CD4-positive, alpha-beta T cell treated with Interleukin-2 at 100 ng/mL for 4 hours (primary cell): ENCODE measurements around the gene CNOT10.
"Not testable (repeated sequence)": the region's sequence is repeated elsewhere in the genome, so short reads cannot be mapped to it uniquely, and the experiment has no call there.

Experiments
- DNase-seq: peaks from one replicate; pipeline ENCODE4 v3.0.0-alpha.2; 2020; ENCODE audit warnings: low spot score

CNOT10 gene

DNA sequence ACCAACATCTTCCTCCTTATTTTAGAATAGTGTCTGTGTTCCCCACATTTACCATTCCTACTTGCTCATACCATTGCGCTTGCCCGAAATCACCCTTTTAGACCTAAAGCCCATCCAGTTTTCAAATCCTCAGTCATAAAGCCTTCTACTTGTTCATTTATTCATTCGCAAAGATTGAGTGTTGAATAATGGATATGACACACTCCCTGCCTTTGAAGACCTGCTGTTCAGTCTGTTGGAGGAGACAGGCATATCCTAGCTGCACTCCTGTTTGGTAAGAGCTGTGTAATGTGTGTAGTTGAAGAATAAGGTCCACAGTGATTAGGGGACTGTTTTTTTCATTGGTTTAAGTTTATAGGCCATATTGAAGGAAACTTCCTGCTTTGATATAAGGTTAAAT is 1.7 kb downstream of the CNOT10 start:
- DNase-seq = no peak

DNA sequence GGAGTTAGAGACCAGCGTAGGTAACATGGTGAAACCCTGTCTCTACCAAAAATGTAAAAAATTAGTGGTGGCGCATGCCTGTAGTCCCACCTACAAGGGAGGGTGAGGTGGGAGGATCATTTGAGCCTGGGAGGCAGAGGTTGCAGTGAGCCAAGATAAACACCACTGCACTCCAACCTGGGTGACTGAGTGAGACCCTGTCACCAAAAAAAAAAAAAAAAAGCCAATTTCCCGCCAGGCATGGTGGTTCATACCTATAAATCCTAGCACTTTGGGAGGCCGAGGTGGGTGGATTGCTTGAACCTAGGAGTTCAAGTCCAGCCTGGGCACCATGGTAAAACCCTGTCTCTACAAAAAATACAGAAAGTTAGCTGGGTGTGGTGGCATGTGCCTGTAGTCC is 6.9 kb downstream of the CNOT10 start:
- DNase-seq = no peak

DNA sequence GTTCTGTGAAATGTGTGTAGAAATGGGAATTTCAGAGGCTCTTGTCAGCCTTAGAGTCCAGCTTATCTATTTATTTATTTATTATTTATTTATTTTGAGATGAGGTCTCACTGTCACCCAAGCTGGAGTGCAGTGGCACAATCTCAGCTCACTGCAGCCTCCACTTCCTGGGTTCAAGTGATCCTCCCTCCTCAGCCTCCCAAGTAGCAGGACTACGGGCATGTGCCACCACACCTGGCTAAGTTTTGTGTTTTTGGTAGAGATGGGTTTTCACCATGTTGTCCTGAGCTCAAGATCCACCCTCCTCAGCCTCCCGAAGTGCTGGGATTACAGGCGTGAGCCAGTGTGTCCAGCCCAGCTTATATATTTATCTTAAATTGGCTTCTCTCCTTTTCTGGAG is 11.5 kb downstream of the CNOT10 start:
- no peak for DNase-seq

DNA sequence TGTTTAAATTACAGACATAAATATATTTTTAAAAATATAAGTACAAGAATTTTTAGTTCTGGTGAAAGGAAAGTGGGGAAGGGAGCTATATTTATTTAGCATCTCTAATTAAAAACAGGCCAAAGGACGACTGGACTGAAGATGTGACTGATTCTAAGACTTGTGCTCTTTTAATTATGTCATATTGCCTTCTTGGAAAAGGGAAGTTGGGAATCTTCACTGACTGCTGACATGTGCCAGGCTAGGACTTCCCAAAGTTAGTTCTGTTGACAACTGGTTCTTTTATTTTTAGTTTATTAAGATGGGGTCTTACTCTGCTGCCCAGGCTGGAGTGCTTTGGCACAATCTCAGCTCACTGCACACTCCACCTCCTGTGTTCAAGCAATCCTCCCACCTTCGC is 13.5 kb downstream of the CNOT10 start:
- no peak for DNase-seq

DNA sequence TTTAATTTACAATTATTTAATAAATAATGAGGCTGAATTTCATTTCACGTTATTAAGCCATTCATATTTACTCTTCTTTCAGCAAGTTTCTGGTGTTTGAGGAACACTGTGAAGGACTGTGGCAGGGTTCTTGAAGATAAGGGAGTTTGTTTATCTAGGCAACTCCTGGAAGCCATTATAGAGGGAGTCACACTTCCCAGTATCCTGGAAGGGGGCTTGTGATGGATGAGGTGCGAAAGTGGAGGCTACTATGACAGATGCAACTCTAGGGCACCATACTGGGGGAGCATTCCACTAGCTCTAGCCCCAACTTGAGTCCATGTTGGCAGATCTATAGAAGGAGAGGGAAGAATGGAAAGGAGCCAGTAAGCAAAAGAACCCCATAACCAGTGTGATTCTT is 14.4 kb downstream of the CNOT10 start:
- DNase-seq = no peak

DNA sequence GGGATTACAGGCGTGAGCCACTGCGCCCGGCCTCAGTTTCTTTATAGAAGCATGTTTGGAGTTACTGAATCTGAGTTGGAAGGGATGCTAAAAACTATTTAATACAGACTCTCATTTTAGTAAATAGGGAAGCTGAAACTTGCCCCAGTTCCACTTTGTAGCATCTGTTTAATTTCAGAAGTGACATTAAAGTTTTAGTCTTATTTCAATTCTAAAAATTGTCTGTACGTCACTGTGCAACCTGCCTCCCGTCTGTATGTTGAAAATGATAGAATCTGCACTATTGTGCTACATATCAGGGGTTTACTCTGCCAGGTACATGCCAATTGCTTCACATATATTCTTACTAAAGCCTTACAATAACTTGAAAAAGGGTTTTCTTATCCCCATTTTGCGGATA is 15.3 kb downstream of the CNOT10 start:
- DNase-seq = no peak

DNA sequence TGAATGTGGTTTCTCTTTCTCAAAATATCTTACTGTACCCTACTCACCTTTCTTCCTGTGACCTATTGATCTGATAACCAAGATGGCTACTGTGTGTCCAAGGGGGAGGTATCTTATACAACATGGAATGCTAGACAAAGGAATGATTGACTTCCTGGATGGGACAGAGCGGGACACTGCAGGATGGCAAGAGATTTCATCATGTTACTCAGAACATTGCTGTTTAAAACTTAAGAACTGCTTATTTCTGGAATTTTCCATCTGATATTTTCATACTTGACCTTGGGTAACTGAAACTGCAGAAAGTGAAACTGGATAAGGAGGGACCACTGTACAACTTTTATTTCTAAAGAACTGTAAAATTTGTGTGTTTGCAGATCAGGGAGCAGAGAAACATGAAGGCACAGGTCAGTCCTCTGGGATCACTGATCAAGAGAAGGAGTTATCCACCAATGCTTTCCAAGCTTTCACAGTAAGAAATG is 18.5 kb downstream of the CNOT10 start:
- DNase-seq = no peak

DNA sequence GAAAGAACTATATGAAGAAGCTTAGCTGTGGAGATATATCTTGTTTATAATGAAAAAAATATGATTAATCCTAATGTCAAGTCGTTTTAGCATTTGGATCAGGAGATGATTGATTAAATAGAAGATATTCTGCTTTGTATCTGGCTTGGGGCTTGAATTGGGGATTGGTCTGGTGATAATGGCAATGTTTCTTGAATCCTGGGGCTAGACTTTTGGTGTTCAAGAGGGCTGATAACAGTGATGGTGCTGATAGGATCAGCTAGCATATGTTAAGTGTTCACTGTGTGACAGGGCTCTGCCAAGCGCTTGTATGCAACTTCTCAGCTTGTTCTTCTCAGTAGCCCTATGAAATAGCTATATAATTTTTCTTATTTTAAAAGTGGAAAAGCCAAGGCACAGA is 20.2 kb downstream of the CNOT10 start:
- DNase-seq = no peak

DNA sequence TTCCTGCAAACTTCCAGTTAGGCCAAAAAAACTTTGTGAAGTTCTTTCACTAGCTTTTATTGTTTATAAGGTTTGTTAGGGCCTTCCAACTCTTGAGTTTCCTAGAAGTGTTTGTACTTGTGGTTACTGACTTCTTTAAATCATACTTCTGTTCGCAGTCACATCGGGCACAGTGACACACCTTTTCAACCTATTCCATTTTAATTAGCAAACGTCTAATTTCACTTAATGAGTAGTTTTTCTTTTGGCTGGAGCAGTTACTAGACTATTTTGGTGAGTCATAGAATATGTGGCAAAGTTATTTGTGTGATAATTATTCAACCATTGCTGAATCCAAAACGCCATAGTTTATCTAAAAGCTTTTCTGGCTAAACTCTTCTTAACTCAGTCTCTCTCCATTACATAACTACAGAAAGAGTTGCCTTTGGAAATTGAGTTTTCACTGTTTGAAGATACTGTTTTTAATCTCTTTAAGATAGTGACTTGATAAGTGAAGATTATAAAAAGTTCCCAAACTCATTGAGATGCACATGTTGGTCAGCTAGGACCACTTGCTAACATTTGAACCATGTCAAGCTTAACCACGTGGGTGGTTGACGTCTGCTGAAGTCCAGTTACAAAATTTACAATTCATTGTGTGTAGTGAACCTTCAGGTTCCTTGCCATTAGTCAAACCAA is 21.5 kb downstream of the CNOT10 start:
- DNase-seq = peak; percentile 44

DNA sequence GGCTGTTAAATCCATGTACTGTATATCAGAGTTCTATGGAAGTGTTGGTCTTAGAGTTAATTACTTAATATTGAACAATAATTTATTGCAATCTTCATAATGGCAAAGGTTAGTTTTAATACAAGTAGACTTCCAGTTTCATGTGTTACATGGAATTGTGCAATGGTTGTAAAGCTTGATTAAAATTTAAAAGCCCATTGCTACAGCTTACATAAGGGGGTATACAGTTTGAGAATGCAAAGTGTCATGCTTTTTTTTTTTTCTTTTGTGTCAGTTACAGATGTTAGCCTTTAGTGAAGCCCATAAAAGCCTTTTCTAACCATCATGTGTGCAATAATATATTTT is 22.0 kb downstream of the CNOT10 start:
- DNase-seq = no peak

DNA sequence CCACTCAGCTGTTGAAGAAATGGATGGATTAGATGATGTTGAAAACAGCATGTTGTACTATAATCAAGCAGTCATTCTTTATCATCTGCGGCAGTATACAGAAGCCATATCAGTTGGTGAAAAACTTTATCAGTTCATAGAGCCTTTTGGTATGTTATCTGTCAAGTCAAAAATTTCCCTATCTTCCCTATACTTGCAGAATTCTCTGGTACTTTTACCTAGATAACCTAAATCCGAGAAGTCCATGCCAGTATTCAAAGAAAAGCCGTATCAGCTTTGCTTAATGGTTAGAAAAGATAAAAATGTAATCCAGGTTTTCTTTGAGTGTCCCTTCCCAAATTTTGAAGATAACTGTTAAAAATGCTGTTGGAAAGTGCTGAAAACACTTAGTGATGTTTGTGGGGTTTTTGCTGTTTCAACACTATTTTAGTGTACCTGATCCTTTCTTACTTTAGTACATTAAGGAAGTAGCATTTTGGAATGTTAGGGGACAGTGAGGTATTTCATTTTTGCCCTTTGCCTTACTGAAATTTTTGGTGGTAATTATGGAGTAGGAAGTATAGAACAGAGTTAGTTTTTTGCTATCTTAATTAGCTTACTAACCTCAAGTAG is 23.8 kb downstream of the CNOT10 start:
- DNase-seq = no peak

DNA sequence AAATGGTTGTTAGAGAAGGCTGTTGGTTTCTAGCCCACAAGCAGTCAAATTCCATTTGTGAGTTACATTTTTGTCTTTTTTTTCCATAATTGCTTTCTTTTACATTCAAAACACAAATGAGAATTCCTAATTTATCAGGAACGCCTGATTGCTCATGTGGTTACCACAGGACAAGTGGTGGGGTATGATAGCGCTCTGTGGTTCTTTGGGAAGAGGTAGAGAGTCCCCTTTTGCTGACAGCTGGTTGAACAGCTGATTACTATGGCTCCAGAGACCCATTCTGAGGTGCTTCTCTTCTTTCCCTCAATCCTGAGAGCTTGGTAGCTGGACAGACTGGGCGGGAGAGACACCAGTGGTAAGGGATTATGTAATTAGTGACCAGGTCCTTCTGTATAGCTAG is 24.4 kb downstream of the CNOT10 start:
- DNase-seq = no peak

DNA sequence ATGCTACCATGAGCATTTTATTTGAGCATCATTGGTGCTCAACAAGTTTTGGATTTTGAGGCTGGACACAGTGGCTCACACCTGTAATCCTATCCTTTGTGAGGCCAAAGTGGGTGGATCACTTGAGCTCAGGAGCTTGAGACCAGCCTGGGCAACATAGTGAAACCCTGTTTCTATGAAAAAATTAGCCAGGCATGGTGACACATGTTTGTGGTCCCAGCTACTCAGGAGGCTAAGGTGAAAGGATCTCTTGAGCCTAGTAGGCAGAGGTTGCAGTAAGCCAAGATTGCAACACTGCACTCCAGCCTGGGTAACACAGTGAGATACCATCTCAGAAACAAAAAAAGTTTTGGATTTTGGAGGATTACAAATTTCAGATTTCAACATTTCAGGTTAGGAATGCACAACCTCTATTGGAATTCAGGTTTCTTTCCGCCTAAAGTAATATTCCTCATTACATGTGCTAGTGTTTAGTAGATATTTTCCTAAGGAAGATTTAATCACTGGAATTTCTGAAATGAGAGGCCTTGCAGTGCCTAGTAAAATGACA is 27.6 kb downstream of the CNOT10 start:
- DNase-seq = no peak

DNA sequence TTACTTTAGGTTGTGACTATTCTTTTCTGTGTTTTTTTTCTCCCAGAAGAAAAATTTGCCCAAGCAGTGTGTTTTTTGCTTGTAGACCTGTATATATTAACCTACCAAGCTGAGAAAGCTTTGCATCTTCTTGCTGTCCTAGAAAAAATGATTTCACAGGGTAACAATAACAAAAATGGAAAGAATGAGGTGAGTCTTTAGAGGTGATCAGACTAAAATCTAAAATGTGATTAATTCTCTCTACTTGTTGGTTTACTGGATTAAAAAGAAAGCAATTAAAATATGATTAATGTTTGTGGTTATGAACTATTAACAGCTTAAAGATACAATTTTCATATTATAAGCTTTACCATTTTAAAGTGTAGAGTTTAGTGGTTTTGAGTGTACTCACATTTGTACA is 28.2 kb downstream of the CNOT10 start:
- no peak for DNase-seq

DNA sequence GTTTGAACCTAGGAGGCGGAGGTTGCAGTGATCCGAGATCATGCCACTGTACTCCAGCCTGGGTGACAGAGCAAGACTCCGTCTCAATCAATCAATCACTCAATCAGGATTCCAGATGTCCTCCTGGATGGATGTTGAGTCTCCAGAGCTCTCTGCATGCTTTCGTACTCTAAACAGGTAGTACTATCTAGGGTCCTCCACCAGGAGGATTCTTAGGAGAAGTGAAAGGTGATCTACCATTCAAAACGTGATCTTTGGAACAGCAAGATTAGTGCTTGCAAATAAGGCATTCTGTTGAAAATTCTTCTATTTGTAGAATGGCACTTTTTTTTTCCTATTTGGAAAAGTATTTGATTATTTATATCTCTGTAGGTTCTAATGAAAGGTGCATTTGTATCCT is 34.3 kb downstream of the CNOT10 start:
- DNase-seq = no peak

DNA sequence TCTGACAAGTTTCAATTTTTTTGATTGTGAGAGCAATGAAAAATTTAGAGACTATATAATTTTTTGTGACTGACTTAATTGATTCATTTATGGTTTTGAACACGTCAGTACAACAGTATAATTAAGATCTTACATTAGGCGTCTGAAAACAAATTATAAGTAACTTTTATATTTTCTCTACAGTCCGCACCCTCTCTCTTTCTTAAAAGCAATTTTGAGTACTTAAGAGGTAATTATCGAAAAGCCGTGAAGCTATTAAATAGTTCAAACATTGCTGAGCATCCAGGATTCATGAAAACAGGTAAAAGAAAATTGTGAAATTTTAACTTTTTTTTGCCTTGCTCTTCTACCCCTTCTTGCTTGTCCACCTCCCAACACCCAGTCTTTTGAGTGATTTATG is 34.9 kb downstream of the CNOT10 start:
- no peak for DNase-seq

DNA sequence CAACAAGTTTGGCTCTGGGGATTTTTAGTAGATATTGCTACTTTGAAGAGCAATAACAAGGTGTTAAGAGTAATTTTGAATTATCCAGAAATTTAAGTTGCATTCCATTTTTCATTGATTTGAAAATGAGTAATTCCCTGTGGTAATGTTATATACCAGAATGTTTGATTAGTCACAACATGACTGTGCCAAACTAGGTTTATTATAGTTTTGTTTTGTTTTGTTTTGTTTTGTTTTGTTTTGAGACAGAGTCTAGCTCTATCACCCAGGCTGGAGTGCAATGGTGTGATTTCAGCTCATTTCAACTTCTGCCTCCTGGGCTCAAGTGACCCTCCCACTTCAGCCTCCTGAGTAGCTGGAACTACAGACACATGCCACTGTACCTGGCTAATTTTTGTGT is 40.7 kb downstream of the CNOT10 start:
- no peak for DNase-seq

DNA sequence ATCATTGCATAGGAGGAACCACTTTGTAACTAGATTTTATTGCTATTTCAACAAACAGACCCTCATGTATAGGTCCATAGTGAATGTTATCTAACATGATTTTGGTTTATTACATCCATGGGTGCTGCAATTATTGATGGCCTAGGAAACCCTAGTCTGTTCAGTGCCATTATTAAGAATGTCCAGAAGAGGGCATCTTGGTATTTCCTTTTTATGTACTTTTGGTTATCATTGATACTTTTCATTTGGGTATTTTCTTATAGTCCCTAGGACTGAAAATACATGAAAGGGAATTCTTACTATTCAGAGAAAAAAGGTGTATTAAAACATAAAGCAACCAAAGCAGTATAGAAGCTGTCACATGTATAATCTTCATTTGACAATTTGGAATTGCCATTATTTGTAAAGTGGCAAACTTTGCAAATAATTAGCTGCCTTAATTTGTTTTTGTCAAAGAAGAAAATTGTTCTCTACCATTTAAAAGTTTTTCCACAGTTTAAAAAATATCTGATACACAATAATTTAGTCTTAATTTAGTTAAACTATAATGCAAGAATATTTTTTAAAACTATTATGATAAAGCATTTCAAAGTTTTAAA is 48.7 kb downstream of the CNOT10 start:
- DNase-seq = peak; percentile 26

DNA sequence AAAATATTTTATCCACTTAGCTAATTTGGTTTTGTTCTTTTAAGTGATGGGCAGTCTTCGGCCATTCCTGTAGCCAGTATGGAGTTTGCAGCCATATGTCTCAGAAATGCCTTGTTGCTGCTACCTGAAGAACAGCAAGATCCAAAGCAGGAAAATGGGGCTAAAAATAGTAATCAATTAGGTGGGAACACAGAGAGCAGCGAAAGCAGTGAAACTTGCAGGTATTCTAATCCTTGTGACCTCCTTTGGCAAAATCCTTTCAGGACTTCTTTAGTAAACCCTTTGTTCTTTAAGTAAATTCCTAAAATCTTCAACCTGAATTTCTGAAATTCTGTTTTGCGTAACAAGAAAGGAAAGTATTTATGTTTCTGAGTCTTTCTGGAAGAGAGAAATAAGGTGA is 49.8 kb downstream of the CNOT10 start:
- DNase-seq = no peak

DNA sequence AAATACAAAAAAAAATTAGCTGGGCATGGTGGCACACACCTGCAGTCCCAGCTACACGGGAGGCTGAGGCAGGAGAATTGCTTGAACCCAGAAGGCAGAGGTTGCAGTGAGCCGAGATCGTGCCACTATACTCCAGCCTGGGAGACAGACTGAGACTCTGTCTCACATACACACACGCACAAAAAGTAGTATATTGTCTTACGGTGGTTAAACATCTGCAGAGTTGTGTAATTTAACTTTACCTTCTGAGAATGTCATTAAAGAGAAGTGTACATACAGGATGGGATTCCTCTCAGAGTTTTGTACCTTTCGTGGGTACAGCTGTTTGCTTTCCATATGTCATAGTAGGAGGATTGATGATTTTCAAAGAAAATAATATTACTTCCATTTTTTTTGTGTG is 58.5 kb downstream of the CNOT10 start:
- DNase-seq = not testable (repeated sequence)

DNA sequence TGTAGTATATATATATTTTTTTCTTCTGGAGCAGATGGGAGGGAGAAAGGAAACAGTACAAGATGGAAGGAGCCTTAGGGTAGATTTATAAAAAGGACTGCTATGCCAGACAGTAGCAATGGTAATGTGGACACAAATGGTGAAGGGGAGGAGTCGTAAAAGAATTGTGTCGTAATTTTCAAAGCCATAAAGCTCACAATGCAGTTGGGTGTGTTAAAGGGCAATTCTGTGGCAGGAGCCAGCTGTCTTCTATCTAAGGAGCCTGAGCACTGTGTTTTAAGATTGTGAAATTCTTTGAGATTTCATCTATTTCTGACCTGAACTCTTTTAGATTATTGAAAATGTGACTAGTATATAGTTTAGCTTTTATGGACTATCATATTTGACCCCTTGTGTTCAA is 58.9 kb downstream of the CNOT10 start:
- DNase-seq = no peak

DNA sequence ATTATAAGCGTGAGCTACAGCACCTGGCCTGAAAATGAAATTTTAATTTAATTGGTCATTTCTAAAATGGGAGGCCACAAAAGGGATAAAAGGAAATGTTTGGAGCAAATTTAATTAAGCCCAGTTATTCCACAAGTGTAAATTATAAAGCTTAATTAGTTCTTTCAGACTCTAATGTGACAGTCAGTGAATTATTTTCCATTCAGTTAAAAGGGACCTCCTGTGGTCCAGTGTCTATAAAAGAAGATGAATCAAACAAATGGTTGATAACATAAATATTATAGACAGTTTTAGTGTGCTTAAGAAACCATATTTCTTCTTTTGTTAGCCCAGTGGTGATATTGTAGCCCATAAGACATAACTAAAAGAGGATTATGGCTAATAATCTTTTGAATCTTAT is 66.4 kb downstream of the CNOT10 start:
- DNase-seq = no peak

DNA sequence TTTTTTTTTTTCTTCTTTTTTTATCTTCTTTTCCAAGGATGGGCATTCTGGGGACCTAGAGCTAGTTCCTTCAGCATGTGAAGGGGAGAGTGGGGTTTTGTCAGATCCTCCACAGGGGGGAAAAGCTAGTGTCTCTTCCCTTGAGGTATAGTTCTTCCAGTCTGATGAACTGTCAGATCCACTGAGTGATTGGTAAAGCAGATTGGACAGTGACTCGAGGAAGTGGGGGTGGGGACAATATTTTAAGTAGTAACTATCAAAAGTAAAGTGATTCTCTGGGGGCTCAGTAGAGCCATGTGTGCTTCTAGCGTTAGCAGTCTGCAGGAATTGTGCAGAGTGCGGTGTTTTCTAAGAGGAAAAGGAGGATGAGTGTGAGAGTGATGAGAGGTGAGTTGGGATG is 70.8 kb downstream of the CNOT10 start:
- DNase-seq = no peak
